ENCODE results near the gene TFF1.

TFF1 gene

DNA sequence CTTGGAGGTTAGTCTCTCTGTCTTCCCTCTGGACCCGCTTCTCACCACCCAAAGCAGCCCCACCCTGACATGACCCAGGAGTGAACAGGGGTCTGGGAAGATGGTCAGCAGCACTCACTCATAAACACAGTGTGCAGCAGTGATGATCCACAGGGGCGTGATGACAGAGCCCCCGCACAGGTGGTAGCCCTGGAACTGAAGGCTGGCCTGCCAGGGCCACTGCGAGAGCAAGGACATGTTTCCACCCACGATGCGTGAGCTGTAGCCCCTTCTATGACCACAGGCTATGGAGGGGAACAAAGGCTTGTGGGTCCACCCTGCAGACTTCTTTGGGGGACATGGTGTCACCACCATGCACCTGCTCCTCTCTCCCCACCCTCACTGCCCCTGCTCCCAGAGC, 16.6 kb upstream of the TFF1 start:
- DNase-seq (ENCODE audit: low spot score), result no peak

DNA sequence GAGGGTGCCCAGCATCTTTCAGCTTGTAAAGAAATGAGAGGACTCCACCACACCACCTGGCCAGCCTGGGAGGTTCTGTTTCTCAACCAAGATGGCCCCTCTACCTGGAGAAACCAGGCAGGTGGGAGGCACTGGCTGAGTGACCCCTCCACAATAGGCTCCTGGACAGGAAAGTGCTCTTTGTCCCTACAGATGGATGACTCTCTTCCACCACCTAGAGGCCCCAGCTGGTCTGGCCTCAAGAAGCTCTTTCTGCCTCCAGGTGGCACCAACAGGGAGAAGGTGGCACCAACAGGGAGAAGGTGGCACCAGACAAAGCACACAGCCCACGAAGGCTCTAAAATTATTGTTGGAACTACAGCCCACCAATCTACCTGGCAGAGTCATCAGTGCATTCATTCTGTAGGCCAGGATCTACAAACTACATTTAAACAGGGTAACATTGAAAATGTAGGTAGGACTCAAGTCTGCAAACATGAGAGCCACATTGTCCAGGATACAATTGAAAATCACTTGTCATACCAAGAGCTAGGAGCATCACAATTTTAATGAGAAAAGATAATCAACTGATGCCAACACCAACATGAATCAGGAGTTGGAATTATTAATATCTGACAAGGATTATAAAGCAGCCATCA, 15.1 kb upstream of the TFF1 start:
- DNase-seq (ENCODE audit: low spot score), result peak; percentile 3

GRCh38 chr21:42379426-42380215, 13.3 kb upstream of the TFF1 start:
- DNase-seq (ENCODE audit: low spot score), result no peak

DNA sequence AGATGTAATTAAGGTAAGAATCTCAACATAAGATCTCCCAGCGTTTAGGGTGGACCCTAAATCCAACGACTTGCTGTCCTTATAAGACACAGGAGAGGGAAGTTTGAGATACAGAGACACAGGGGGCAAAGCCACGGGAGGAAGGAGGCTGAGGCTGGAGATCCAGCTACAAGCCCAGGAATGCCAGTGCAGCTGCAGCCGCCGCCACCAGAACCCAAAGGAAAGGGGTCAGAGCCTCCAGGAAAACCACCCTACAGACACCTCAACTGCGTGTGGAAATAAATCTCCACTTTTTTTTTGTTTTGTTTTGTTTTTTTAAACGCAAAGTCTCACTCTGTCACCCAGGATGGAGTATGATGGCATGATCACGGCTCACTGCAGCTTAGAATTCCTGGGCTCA, 12.1 kb upstream of the TFF1 start:
- DNase-seq (ENCODE audit: low spot score), result no peak

- DNase-seq (ENCODE audit: low spot score), result no peak
Measured at GRCh38 chr21:42377951-42378340, 11.6 kb upstream of the TFF1 start.

DNA sequence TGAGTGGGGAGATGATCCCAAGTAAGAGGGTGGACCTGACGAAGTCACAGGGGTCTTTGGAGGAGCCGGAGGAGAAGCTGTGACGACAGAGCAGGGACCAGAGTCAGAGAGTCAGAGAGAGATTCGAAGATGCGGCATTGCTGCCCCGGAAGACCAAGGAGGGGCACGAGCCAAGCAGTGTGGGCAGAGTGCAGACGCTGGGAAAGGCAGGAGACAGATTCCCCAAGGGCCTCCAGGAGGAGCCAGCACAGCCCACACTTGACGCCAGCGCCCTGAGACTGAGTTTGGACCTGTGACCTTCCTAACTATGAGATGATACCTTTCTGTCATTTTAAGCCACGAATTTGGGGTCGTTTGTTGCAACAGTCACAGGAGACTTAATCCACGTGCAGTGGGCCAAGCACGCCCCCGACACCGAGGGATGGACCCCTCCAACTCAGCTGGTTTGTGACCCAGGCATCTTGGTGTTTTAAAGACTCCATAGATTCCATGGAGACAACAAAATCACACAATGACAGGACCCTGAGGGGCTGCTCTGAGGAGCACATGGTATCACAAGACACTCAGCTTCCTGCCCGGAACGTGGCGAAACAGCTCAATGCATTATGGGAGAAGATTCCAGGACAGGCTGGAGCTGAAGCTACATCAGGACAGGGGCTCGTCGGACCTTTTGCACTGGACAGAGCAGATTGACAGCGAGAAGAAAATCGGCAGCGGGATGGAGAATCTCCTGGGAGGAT, 11.0 kb upstream of the TFF1 start:
- DNase-seq (ENCODE audit: low spot score), result no peak

DNA sequence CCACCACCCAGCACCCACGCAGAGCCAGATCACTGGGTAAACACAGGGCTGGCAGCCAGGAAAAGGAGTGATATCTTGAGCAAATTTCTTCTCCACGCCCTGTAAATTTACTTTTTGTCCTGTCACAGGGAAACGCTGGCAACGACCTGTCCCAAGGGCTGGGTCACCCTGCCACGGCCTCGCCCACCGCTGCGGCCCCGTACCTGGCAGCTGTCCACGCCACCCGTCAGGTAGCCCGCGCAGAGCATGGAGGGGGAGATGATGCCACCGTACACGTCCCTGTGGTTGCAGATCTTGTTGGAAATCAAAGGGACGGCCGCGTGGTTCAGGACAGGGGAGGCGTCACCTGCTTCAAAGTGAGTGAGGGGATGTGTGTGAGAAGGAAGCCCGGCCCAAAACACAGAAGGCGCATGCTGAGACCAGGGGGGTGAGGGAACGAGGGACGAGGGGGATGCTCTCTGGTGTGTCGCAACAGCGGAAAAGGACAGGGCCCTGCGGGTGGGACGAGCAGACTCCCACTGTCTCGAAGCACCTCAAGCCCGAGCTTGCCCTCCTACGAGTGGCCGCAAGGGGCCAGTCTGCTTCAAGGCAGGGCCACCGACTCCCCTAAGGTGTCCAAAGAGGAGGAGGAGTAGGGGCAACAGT, 10.1 kb upstream of the TFF1 start:
- DNase-seq (ENCODE audit: low spot score), result no peak

DNA sequence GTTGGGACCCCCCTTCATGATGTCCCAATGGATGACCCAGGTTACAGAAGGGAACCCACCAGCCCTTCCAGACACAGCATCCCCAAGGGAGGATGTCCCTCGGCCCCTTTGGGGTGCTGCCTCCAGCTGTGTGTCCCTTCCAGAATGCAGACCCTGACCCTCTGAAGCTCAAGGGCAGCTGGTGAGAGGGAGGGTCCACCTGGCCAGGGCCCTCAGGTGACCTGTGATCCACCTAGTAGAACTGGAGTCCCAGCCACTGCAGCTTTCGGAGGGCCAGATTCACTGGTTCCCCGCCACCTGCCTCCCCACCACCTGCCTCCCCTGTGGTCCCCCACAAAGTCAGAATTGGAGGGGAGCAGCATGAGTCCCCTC, 9.6 kb upstream of the TFF1 start:
- no peak for DNase-seq (ENCODE audit: low spot score)

DNA sequence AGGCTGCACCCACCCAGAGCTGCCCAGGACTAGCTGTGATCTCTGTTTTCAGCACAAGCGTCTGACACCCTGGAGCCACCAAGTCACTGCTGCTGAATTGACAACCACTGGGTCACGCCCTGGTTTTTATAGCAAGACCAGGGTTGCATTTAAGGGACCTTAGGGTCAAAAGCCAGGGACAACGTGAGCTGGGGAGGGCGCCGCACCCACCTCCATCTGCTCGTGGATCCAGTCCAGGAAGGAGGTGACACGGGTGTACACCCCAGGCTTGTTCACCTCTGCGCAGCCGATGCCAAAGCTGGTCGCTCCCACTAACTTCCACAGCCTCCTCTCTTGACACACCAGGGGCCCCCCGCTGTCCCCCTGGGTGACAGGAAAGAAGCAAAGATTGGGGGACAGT, 9.2 kb upstream of the TFF1 start:
- DNase-seq (ENCODE audit: low spot score), result no peak

GRCh38 chr21:42374864-42375499, 8.6 kb upstream of the TFF1 start:
- DNase-seq (ENCODE audit: low spot score), result no peak

DNA sequence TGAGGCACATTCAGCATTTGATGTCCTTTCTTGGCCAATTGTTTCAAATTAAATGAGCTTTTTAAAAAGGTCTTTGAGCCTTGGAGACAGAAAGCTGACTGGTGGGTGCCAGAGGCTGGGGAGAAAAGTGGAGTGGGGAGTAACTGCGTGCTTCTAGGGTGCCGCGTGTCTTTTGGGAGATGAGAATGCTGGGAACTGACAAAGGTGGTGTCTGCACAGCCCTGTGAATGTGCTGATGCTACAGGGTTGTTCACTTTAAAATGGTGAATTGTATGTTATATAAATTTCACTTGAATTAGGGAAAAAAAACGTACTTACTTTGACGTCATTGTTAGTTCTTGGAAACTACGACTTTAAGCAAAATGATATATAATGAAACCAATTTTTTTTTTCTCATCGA, 8.1 kb upstream of the TFF1 start:
- DNase-seq (ENCODE audit: low spot score), result no peak

DNA sequence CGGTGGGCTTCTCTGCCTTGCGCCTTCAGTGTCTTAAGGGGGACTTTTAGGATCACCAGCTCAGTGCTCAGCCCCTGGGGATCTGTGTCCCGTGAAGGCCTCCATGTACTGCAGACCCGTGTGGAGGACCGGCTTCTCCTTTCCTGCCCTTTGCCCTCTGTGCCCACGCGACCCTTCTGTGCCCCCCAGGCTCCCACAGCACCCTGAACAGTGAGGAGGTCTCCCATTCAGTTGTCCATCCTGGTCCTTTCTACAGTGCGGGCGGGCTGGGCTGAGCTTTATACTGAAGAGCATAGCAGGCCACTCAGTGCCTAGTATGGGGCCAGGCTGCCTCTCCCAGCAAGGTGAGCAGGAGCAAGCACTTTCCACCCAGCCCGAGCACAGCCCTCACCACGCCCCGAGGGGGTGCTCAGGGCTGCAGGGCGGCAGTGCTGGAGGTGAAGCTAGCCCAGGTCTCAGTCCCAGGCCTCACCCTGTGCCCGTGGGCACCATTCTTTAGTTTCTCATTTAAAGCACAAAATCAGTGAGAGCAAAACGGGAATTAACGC, 7.6 kb upstream of the TFF1 start:
- no peak for DNase-seq (ENCODE audit: low spot score)

- DNase-seq (ENCODE audit: low spot score), result no peak
Measured at GRCh38 chr21:42373196-42373907, 7.0 kb upstream of the TFF1 start.

DNA sequence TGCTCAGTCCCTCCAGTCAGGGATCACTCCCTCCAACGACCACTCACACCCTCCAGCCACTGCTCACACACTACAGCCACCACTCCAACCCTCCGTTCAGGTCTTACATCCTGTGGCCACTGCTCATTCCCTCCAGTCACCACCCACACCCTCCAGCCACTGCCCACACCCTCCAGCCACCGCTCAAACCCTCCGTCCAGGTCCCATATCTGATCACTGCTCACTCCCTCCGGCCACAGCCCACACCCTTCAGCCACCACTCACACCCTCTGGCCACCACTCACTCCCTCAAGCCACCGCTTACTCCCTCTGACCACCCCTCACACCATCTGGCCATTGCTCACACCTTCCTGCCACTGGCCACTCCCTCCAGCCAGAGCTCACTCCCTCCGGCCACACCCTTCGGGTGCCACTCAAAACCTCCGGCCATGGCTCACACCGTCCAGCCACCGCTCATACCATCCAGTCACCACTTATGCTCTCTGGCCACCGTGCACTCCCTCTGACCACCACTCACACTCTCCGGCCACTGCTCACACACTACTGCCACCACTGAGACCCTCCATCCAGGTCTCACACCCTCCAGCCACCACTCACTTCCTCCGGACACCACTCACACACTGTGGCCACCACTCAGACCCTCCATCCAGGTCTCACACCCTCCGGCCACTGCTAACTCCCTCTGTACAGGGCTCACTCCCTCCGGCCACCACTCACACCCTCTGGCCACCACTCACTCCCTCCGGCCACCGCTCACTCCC, 4.7 kb upstream of the TFF1 start:
- no peak for DNase-seq (ENCODE audit: low spot score)

DNA sequence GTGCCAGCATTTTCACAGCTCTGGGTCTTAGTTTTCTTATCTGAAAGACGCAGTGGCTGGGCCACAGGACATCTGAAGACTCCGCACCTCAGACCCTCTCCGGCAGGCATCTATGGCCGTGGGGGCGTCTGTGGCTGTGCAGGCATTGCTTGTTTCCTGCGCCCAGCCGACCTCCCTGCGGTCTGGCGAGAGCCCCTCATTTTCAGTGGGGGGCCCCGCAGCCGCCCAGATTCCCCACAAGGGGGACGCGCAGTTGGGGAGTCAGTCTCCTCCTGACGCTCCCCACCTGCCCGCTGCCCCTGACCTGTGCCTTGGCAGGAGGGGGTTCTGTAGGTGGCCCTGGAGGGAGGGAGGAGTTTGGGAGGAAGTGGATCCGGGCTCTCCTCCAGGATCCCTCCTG, 3.5 kb upstream of the TFF1 start:
- no peak for DNase-seq (ENCODE audit: low spot score)

- no peak for DNase-seq (ENCODE audit: low spot score)
Measured at GRCh38 chr21:42367367-42368165, 1.2 kb upstream of the TFF1 start.

DNA sequence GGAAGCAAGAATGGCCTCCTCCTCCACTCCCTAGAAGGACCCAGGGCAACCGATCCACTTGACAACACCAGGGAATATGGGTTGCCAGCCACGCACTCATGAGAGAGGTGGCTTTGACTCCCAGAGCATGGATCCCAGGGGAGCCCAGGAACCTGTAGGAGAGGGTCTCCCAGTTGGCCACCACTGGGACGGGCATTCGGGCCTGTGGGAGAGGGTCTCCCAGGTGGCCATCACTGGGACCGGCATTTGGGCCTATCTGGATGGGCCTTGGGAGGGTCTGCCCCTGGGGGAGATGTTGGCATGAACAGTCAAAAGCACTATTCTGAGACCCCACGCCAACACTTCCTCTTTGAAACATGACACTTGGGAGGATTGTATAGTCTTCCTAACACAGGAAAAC, 565 bp downstream of the TFF1 start:
- DNase-seq (ENCODE audit: low spot score), result no peak

DNA sequence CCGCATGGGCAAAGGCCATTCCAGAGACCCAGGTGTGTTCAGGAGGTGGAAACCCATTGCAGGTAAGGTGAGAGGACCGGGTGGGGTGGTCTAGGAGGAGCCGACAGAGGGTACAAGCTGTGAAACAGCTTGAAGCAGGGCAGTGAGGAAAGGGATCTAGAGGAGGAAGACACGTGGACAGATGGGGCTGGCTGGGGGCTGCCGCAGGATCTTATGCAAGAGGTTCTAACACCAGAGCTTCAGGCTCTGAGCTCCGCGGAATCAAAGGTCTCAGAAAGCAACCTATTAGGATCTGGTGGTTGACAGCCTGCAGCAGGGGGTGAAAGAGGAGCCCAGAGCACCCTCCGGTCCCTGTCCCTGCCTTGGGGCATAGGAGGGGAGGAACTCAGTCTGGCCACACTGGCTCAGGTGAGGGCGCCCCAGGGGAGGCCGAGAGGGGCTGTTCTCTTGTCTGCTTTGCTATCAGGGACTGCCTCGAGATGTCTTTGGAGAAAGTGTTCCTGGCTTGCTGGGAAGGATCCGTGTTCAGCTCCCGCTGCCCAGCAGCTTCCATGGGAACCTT, 1.9 kb downstream of the TFF1 start:
- DNase-seq (ENCODE audit: low spot score), result no peak

DNA sequence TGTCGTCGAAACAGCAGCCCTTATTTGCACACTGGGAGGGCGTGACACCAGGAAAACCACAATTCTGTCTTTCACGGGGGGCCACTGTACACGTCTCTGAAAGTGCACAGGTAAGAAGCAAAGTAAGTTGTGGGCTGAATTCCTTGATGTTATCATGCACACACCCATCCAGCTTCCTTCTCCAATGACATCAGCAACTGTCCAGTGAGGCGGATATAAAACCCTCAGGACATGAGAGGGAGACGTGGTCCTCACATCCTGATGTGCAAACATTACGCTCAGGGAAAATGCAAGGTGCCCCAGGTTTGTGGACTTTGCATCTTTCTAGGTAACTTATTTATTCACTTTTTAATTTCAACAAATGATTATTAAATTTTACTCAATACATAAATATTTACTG, 3.0 kb downstream of the TFF1 start:
- no peak for DNase-seq (ENCODE audit: low spot score)

Measured in pons (tissue), 1 donor.